Measurements from ENCODE around the gene VPS29.
"Not testable (repeated sequence)": the region's sequence is repeated elsewhere in the genome, so short reads cannot be mapped to it uniquely, and the experiment has no call there.

VPS29 gene

DNA sequence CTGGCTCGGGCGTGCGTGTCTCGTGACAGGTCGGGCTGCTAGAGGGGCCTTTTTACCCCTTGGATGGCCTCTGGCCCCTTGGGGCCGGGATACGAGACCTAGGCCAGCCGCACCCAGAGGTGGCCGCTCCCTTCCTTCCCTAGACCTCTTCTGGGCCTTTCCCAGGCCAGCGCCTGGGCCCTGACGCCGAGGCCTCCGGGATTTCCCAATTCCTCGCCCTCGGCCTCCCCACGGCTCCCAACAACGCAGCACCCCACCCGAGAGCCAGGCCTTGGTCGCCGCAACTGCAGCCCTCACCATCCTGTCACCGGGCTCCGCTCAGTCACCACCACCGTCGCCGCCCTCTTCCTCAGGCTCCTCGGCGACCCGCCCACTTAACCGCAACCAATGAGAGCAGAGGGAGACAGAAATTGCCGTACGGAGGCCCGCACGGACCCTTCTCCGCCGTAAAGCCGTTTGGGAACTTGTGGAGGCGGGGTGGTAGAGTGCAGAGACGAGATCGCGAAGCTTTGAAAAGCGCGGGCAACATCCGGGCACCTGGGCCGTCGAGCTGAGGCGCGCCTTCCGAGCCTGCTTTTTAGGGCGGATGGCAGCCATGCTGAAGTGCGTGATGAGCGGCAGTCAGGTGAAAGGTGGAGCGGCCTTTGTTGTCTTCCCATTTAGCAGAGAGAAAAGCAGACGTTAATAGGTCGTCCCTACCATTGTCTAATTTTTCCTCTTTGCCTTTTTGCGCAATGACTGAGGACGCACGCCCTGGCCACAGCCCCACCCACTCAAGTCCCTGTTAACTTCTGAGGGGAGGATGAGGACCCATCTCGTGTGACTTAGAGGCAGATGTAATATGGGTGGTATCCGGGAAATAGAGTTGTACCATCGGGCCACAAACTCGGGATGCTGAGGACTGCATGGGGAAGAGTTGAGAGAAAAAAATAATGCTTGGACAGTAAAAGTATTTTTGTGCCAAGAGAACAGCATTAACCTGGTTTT is at the start of gene VPS29, which contains the start of gene RAD9B:
Gene VPS29, minus strand, starts transcription at position 360 of the 987 bp plus-strand sequence. Its CDS starts 60 bp downstream, at position 300.
Gene RAD9B, plus strand, starts transcription at position 580 of the 987 bp plus-strand sequence. Its CDS starts 7 bp downstream, at position 587.
- peak; percentile 98 for DNase-seq

DNA sequence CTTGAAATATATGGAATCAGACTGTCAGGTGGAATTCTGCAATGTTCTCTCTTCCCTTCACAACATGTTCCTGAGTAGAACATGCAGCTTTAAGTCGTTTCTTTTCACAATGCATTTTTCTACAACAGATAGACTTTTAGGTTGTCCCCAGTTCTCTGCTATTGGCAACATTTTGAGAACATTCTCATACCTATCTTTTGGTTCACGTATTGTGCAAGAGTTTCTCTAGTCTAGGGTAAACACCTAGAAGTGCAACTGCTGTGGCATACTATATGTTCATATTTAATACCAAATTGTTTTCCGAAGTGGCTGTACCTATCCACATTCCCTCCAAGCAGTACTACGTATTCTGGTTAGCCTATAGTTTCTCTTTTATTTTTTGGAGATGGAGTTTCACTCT is 49.1 kb upstream of the VPS29 start:
- no peak for DNase-seq

DNA sequence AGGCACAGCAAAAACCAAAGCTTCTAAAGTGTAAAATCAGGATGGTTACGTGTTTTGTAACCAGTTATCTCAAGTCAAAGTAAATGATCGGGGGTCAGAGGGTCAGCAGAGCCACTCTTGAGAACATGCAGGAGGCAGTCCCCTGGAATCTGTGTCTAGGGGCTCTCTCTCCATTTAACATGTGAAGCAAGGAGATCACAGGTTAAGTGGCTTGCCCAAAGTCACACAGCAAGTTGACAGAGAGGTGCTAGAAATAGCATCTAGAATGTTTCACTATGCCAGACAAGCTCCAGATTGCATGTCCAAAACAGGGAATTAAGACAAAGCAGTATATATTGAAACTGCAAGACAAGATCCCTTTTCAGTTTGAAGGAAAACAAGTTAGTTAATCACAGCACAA is 47.8 kb upstream of the VPS29 start:
- no peak for DNase-seq

DNA sequence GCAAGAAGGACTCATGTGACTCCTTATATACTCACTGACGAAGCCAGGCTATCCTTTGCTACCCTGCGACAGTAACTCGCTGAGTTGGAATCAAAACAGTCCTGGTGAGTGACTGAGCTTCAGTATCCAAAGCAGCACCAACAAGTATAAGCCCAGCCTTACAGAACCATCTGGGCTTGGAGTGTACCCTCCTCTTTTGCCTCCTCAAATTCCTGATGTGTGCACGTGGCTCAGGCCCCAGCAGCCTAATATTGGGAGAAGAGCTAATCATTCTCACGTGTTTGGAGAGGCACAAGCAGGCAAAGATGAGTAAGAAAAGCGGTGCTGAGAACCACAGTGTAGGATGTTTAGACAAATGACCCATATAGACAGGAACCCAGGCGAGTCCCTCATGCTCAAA is 46.8 kb upstream of the VPS29 start:
- no peak for DNase-seq

DNA sequence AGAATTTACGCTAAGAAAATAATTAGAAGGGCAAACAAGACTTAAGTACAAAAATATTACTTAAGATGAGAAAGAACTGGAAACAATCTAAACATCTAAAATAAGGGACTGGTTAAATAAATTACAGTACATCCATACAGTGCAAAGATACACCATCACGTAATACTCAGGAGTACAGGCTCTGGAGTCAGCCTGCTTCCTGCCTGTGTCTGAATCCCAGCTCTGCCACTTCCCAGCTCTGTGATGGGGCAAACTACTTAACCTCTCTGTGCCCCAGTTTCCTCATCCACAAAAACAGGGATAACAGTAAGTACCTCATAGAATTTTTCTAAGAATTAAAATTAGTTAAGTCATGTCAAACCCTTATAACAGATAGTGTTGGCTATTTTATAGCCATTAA is 45.2 kb upstream of the VPS29 start:
- no peak for DNase-seq

DNA sequence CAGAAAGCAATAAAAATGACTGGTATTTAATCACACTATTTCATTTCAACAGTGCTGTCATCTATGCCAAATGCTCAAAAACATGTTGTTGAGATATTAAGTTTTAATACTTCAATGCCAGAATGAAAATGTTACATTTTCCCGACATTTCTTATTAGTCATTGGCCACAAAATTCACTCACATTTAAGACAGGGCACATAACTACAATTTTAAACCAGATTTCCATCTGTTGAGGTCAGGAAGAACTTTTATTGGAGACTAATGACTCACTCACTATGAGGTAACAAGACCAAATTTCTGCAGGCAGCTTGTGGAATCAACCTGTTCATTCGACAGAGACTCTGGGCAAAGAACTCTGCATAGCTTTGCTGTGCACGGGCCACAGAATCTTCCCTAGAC is 44.4 kb upstream of the VPS29 start:
- DNase-seq, result no peak

DNA sequence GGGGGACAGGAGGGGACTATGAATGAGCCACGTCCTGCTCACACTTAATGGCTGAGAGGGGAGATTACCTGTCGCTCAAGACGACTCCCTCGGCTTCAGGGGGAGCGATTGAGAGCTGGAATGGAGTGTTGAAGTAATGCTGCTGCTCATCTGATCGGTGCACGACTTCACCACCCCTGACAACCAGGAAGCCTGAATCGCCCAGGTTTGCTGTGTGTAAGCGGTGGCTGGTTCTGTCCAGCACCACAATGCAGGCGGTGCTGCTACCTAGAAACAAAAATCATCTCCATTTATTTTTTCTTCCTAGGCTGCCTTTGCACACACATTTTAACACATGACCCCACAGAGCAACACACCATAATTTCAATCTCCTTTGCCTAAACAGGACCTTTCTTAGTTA is 43.9 kb upstream of the VPS29 start:
- DNase-seq, result no peak

DNA sequence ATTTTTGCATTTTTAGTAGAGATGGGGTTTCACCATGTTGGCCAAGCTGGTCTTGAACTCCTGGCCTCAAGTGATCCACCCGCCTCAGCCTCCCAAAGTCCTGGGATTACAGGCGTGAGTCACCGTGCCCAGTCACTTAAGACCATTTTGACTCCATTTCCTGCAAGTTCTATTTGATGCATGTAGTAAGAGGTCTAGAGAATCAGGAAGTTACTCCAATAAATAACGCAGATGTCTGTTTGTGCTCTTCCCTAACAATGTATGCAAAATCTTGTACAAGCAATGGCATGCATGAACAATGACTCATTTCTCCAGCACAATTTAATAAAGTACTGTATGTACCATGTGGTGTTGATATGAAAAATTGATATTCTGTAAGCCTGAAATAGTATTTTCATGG is 43.3 kb upstream of the VPS29 start:
- DNase-seq, result not testable (repeated sequence)

DNA sequence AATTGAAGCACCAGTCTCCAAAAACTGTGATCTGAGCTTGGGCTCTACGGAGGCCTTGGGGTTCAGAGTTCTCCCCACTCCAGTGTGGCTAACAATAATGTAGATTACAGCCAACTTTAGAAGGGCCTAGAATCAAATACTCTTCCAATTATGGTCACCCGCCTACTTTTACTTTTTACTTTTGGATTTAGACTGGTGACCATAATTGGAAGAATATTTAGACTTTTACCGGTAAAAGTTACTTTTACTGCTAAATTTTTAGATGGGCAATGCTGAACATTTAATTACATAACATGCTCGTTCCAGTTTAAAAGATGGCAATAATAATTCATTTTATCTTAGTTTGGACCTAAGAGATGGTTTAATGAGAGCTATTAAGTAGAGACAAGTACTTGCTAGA is 42.1 kb upstream of the VPS29 start:
- DNase-seq, result no peak

DNA sequence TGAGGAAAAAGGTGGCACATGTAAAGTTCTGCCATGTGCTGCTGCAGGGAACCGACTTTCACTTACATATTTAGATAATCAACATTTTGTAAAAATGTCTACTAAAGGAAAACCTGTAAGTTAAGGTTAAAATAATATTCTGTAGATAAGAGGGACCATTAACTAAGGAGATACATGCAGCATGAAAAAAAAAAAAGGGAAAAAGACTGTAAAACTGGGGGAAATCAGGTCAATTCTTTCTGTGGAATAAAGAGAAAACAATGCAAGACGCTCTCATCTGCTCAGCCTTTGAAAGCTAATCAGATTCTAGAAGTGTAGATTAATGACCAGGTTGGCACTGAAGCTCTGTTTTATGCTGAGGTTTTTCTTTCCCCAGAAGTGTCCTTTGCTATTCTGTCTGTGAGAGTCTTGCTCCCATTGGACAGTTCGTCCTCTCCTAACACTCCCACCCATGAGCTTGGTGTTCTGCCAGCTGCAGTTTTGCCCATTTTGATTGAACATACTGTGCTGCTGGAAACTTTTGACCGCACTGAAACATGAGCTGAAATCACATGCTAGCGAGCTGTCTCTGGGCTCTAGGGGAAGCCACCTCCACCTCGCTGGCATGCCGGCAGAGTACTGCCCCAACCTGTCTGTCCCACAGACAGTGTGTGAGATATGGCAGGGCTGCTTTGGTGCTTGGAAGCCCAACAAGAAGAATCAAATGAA is 41.5 kb upstream of the VPS29 start:
- no peak for DNase-seq

DNA sequence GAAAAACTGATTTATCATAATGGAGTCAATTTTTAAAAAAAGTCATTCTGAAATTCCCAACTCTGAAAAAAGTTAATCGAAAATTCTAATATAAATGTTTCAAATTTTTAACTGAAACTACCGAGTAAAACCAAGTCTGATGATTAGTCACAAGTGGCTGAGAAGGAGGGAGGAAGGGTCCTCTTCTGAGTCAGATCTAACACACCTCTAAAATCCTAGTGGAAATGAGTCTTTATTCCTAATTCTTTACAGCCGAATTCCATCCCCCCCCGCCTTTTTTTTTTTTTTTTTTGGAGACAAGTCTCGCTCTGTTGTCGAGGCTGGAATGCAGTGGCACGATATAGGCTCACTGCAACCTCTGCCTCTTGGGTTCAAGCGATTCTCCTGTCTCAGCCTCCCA is 38.1 kb upstream of the VPS29 start:
- no peak for DNase-seq

DNA sequence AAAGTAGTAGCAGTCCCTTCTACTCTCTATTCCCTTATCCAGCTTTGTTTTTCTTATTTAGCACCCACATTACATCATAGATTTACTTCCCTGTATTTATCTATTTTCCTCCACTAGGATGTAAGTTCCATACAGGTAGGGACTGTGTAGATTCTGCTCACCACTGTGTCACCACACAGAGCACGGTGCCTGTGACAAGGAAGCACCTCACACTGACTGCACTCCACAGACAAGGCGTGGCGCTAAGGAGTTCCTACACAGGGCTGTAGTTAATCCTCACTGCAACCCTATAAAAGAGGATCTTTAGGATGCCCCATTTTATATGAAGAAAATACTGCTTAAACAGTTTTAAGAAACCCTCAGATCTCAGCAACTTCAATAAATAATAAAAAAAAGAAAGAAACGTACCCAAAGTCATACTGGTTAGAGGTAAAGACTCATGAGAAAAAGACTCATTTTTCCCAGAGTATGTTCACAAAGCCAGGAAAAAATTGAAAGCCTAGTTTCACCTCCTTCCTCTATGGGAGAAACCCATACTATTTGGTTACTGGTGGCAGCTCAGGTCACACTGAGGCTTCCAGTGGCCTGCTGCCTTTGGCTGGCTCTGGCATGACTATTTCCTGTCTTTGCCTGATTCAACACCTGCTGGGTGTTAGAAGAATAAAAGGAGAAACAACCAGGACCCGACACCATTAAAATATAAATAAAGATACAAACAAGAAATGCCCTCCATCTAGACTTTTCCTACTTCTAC is 37.1 kb upstream of the VPS29 start:
- no peak for DNase-seq

DNA sequence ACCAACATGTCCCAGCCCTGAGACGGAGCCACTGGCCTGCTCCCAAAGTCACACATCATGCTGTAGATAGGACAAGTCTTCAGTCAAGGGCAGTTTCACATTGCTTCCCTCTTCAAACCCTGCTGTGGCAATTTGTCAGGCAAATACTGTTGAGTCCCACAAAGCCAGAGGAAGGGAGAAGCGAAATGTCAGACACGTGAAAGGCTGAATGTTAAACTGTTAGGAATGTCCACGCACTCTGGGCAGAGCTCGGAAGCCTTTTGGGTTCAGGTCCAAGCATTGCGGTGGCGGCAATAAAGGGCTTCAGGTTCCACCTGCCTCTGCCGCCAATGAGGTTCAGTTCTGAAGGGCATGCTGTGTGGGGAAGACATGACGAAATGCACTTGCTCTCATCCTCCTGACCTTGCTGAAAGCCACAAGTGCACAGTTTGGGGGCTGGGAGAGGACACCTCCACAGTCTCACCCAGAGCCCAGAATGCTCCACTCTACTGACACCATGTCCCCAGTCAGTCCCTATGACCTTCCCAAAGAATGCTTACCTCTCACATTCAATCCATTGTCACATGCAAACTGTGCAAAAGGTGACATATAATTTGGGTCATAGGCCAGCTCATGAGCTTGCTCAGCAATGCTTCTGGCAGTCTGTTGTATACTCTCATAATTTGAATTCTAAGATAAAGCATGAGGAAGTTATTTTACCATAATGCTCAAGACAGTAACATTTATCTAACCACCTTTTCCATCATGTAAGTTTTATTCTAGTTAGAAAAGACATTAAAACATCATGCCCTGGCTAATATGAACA is 35.9 kb upstream of the VPS29 start:
- no peak for DNase-seq

DNA sequence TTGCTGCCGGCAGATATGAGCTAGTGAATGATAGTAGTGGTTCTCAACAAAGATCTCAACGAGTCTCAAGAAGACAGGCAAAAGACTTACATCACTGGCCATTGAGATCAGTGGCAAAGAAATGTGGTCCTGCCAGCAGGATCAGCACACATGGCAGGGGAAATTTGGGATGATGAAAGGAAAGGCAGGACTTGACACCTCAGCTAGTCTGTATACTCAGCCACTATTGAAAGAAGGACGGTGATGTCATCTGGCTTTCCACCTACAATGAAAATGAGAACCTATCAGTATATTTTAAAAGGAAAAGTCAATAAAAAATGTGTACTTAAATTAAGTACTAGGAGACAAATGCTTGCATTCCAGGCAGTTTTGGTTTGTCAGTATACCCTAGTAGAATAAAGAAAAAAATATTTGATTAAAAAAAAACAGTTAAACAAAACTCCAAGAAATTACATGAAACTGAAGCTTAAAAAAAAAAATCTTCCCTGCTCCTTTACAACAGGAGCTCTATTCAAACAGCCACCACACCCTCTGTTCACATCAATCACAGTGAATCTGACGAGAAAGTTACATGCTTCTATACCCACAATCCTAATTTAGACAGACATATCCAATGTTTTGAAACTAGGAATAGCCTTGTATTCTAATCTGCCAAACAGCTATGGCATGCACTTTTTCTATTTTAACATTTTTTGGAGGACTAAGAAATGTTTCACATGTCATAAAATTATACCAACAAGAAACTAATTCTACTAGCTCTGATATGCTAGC is 35.1 kb upstream of the VPS29 start:
- no peak for DNase-seq

DNA sequence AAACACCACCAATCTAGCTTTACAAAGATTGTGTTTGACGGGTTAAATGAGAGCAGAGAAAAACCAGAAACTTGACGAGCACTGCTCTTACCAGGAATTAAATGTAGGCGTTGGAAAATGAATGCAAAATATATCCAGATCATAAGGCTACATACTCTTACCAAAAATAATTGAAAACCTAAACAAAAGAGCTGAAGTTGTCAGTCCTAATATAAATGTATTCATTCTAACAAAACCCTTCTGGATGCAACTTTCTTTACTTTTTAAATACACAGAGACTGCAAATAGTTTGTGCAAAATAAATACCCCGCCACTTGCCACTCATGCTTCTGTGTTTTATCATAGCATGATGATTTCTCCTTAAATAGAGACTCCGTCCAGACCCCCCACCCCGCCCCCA is 32.9 kb upstream of the VPS29 start:
- no peak for DNase-seq

DNA sequence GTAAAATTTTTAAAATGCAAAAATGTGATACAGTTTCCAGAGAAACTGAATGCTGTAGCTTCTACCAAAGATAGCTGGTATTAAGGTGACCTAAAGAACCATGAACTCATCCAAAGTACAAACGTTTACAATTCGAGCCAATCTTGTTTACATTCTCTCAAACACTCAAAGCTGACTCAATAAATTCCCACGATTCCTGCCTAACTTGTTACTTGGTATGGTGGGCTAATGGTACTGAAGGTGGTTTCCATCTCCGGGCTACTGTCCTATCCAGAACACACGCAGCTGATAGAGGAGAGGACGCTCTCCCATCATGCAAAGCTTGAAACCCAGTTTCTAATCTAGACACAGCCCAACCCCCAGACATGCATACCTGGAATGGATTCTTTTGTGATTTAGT is 31.7 kb upstream of the VPS29 start:
- no peak for DNase-seq

DNA sequence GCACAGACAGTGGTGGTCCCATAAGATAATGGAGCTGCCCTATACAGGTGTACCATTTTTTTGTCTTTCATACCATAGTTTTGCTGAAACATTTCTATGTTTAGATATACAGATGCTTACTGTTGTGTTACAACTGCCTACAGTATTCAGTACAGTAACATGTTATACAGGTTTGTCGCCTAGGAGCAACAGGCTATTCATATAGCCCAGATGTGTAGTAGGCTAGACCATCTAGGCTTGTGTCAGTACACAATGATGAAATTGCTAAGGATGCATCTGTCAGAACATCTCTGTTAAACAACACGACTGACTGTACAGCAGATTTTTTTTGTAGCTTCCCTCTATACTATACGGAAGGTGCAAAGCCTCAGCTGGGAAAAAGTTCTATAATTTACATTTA is 30.7 kb upstream of the VPS29 start:
- DNase-seq, result no peak

DNA sequence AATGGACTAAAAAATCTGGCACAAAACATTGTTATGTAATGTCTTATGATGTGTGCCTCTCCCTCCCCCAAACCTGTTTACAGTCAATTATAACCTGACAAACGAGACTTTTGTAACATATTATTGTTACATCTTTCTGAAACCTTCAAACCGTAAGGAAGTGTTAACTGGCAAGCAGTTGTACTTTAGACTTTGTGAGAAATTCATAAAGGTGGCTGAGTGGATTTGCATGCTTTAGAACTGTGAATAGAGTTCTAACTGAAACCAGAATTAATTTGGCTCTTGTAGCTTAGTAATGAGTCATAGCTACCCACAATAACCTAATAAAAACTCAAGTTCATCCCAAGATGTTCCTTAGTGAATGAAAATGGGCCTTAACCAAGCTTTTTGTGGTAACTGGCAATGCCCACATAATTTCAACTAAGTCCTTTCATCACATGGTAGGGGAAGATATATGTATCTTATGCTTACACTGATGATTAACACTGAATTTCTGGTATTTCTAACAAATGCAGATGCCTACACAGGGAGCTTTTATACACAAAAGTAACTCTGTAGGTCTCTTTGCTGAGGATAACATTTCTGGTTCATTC is 29.9 kb upstream of the VPS29 start:
- DNase-seq, result no peak

DNA sequence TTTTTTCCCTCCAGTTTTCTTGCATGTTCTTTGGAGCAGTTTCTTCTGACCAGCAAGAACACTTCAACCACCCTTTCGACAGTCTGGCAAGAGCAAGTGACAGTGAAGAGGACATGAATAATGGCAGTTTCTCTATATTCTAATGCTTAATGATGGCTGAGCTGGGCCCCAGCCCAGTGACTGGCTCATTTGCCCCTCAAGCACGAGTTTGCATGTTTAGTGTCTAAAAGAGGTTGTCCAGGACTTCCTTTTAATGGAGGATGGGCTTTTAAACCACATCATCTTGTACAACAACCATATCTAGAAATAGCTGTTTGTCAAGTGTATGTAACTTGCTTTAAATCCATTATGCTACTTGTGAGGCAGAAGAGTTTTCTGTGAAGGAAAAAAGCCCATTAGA is 28.6 kb upstream of the VPS29 start:
- no peak for DNase-seq

DNA sequence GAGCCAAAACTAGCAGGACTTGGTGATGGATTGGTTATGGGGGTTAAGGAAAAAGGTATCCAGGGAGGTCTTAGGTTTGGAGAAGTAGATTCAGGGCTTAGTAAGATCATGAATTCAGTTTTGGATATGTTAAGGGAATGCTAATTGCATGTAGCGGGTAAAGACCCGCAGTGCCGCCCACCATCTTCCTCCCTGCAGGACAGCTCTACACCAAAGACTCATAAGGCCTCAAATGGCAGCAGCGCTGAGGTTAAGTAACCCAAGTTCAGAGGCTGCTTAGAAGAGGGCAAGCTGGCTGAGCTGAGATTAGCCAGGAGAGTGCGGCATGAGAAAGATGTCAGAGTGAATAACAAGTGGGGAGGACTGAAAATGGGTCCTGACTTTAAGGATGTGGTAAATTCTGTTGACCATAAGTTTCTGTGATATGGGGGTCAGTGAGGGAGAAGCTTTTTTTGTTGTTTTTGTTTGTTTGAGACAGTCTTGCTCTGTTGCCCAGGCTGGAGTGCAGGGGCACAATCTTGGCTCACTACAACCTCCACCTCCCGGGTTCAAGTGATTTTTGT is 26.4 kb upstream of the VPS29 start:
- DNase-seq, result no peak

All from COR-L47 (cell line).